Hematopoietic multipotent progenitor cell treated with erythropoietin and hydrocortisone succinate and interleukin-3 and kit ligand, for 17 days (in vitro differentiated cells): ENCODE results near the gene HMGCR.

Experiments used
- DNase-seq: peaks from one replicate; pipeline ENCODE4 v3.0.0-alpha.2; 2015; ENCODE audit warnings: low spot score

HMGCR gene

GRCh38 chr5:75340714-75341478 lies 3.9 kb downstream of the HMGCR start:
- DNase-seq = no peak

DNA sequence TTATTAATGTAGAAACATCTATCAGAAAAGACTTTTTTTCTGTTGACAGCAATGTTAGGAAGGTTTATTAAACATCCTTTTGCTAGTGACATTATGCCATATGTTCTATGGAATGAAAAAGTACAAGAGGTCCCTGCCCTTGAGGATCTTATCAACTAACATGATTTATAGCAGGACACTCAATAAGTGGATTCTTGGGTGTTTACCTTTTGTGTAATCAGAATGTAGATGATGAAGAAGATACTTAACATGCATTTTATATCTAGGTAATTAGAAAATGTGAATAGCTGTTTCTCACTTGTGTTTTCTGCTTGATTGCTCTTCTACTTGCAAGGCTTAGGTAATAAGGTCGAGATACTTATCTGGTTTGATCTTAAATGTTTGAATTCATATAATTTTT lies 4.9 kb downstream of the HMGCR start:
- no peak for DNase-seq

DNA sequence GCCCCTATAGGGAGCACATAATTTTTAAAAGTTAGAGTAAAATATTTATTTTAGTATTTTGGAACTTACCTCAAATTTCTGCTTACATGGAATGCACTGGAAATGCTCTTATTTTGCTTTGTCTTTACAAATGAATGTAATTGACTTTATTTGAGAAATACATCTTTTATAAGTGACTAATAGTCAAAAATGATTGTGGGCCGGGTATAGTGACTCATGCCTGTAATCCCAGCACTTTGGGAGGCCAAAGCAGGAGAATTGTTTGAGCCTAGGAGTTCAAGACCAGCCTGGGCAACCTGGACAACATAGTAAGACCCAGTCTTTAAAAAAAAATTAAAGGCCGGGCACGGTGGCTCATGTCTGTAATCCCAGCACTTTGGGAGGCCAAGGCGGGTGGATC lies 5.8 kb downstream of the HMGCR start:
- no peak for DNase-seq

DNA sequence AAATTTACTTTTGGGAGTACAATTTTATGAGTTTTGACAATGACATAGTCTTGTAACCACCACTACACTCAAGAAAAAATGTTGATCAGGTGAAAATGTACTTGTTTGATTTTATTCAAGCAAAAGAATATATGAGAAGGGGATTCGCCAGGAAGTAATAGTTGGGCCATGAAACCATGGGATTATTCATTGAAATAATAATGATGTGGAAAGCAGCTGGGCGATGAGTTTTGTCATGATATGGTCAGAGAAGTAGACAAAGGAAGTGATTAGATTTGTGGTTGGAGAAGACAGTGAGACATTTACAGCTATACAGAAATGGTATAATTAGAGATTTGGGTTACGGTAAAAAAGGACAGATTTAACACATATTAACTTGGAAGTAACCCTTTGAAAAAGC lies 11.2 kb downstream of the HMGCR start:
- DNase-seq = no peak

DNA sequence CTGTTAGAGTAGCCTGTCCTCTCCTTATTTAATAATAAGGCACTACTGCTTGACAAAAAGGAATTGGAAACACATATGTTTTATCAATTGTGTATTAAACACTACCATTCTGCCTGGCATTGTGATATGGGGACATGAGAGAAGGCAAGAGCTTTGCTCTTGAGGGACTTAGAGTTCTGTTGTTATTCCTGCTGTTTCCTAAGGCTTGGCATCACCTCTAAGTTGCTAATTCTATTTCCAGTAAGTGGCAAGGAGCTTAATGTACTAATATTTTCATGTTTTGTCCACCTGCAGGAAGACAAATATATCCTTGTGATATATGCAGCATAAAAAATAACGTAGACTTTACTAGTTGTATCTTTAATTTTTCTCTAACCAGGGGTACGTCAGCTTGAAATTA lies 12.6 kb downstream of the HMGCR start:
- no peak for DNase-seq

DNA sequence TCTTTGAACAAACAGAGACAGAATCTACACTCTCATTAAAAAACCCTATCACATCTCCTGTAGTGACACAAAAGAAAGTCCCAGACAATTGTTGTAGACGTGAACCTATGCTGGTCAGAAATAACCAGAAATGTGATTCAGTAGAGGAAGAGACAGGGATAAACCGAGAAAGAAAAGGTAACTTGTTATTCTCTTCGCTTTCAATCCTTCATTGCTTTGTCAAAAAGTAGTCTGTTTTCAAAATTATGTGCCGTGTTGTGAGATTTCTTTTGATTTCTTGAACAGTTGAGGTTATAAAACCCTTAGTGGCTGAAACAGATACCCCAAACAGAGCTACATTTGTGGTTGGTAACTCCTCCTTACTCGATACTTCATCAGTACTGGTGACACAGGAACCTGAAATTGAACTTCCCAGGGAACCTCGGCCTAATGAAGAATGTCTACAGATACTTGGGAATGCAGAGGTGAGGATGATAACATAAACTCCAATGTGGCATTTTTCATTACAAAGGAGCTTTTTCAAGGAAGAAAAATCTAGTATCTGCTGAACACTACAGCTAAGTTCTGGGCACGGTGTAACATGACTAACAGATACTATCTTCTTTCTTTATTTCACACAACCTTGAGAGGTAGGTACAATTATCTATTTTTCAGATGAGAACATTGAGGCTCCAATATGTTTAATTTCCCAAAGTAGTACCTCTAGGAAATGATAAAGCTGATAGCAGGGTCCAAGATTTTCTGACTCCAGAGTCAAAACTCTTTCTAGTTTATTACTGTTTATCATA lies 14.3 kb downstream of the HMGCR start:
- DNase-seq = no peak

- DNase-seq = no peak
Observed at GRCh38 chr5:75355236-75355635, 18.2 kb downstream of the HMGCR start.

GRCh38 chr5:75356719-75357118 lies 19.7 kb downstream of the HMGCR start:
- DNase-seq = no peak

DNA sequence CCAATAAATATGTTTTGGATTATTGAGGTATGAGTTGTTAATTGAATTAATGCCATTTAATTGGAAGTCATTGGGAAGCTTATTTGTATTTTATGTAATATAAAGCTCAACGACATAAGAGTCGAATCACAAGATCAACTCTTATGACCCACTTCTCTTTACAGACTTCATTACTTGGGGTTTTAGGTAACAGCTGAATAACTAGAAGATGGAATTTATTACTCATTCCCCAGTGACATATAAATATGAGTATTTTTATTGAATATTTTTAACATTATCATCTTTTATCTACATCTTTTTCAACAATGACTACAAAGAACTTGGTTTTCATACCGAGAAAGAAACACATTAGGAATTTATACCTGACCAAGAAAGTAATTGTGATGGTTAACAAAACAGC lies 21.1 kb downstream of the HMGCR start:
- DNase-seq = no peak

GRCh38 chr5:75361310-75361709 lies 24.3 kb downstream of the HMGCR start:
- DNase-seq = no peak

GRCh38 chr5:75362474-75362975 lies 25.5 kb downstream of the HMGCR start:
- DNase-seq = no peak

DNA sequence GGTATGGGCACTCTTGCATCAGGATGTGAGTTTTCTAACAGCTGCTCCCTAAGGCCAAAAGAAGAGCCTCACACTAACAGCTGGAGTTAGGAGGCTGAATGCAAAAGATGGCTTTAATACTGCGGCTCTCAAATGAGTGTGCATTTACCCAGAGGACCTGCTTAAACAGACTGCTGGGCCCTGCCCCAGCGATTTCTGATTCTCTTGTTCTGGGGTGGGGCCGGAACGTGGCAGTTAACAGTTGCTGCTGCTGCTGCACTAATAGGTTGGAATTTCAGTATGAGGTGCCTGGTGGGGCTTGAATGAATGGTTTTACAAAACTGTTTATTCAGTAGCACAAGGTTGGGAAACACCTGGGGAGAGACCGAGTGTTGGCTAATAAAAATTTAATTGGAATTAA lies 26.1 kb downstream of the HMGCR start:
- DNase-seq = no peak

DNA sequence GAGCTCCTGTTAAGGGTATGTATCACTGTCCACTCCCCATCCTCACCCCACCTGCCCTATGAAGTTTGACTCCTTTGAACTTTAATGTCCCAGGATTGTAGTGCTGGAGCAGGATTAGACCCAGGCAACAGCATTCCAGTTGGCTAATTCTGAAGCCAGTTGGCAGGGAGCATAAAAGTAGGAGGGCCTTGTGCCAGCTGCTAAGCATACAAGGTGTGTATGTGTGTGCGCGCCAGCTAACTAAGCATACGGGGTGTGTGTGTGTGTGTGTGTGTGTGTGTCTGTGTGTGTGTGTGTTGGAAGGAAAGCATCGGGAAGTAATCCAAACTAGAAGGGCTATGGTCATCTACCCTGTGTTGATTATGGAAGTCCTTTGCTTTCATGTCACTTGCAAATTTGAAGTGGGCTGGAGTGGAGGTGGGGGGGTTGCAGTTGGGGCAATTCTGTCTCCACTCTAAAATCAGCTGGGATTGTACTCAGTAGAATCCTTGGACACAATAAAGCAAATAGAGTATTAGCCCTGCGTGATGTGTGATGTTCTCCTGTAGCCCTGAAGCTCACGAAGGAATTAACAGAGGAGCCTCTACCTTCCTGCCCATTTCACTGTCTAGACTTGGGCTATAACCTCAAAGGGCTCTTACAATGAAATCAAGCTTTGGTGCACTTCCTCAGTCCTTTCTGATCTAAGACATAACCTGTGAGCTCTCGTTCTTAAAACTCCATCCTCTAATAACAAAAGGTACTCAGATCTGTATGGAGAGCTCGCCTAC lies 26.9 kb downstream of the HMGCR start:
- no peak for DNase-seq

DNA sequence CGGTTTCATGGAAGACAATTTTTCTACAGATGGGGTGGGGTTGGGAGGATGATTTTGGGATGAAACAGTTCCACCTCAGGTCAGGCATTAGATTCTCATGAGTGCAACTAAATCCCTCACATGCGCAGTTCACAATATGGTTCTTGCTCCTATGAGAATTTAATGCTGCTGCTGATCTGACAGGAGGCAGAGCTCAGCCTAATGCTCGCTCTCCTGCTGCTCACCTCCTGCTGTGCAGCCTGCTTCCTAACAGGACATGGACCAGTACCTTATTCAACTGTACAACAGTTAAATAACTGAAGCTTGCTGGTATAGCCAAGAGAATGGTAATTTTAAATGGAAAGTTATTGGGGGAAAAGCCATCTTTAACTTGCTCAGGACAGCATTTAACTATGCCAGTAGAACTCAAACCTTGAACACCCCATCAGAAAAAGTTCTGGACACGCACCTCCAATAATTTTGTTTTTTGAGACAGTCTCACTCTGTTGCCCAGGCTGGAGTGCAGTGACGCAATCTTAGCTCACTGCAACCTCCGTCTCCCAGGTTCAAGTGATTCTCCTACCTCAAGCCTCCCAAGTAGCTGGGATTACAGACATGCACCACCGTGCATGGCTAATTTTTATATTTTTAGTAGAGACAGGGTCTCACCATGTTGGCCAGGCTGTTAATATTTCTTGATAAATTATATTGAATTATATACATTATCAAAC lies 27.7 kb downstream of the HMGCR start:
- no peak for DNase-seq

- DNase-seq = no peak
Observed at GRCh38 chr5:75365740-75366139, 28.7 kb downstream of the HMGCR start.

GRCh38 chr5:75366787-75367186 lies 29.8 kb downstream of the HMGCR start:
- DNase-seq = no peak

DNA sequence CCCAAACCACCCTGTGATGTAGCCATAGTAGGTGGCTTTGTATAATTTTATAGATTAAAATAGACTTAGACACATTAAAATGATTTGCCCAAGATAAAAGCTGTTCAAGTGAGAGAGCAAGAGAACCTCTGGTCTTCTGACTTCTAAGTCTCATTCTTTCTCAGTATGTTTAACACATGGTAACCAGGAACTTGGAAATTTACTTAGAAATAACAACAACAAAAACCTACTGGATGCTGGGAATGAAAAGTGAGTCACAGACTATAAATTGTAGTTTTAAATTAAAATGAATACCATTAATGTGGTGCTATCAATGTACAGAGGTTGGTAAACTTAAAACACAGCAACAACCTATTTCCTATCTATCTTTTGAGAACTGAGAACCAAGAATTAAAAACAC lies 30.4 kb downstream of the HMGCR start:
- DNase-seq = no peak

GRCh38 chr5:75368391-75368790 lies 31.4 kb downstream of the HMGCR start:
- DNase-seq = no peak

GRCh38 chr5:75373862-75374261 lies 36.8 kb downstream of the HMGCR start:
- no peak for DNase-seq

DNA sequence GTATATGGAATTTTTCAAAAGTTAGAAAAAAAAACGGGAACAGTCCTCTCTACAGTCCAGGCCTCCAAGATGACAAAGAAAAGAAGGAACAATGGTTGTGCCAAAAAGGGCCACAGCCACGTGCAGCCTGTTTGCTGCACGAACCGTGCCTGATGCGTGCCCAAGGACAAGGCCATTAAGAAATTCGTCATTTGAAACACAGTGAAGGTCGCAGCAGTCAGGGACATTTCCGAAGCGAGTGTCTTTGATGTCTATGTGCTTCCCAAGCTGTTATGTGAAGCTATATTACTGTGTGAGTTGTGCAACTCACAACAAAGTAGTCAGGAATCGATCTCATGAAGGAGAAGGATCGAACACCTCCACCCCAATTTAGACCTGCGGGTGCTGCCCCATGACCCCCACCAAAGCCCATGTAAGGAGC lies 37.4 kb downstream of the HMGCR start:
- no peak for DNase-seq

DNA sequence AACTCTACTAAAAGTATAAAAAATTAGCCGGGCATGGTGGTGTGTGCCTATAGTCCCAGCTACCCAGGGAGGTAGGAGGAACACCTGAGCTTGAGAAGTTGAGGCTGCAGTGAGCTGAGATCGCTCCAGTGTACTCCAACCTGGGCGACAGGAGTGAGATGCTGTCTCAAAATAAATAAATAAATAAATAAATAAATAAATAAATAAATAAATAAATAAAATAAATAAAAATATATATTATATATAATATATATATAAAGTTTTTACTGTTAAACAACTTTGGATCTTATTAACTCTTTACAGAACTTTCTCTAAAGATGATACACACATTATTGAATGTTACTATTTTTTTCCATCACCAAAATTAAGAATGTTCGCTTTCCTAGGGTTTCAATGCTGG lies 38.4 kb downstream of the HMGCR start:
- no peak for DNase-seq

GRCh38 chr5:75380099-75380498 lies 43.1 kb downstream of the HMGCR start:
- no peak for DNase-seq
